SU-DHL-6 (cell line): ENCODE measurements around the gene POLR2J.

ENCODE experiments used
- CTCF ChIP-seq: fragments of 200-600 bp; sonication (generic); IDR thresholded peaks from one replicate; pipeline ENCODE4 v1.5.1; 2017; ENCODE audit warnings: antibody characterized with exemption, mild to moderate bottlenecking, low read length, moderate library complexity; ENCODE audit not compliant: insufficient read depth, poor library complexity, severe bottlenecking
- EZH2phosphoT487 ChIP-seq: fragments of 200-600 bp; sonication (generic), shearing (Covaris generic); conservative IDR thresholded peaks from 2 replicates; pipeline ENCODE4 v1.6.1; 2018; ENCODE audit warnings: mild to moderate bottlenecking, antibody characterized with exemption, low read length, moderate library complexity, mixed read lengths

DNA sequence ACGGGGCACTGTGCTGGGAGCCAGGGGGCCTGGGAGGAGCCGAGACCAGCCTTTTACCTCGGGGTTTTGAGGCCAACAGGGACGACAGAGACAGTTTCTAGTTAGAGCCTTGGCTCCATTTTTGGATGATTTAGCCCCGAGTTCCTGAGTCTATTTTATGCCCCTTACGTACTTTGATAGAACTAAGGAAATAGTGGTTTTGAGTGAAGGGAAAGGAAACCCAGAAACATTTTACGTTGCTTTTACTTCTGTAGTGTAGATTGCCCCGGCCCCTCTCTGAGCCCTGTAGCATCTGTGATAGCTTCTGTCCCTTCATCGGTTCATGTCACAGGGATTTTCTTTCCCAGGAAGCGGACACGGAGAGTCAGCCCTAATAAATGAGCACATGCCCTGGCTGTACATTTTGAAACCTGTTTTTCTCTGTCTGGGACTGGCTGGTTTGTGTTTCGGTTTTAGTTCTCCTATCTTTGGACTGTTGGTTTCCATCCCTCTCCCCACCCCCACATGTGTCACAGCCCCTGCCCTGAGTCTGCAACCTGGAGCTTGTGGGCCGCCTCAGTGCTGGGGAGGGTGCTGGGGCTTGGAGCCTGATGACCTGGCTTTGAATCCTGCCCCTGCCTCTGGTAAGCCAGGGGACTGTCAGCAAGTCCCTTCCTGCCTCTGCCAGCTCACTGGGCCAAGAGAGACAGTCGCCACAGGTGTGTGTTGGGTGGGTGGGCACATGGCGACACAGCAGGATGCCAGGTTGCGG is 52.3 kb downstream of the POLR2J start:
- TF ChIP-seq CTCF: no peak
- TF ChIP-seq EZH2phosphoT487: no peak
